Mucosa of descending colon (tissue), 3 donors: ENCODE results near the gene PRKCE. TPM values are rescaled to one million over a fixed set of nuclear protein-coding genes. Genes with fewer than 3 reads are reported as not detected.
A peak's percentile ranks its signal among the peaks of the same experiment; 100 is the strongest.

Experiments
- ATAC-seq: fragments of 200-7000 bp; cut with Tn5 transposase; one replicate; pipeline ENCODE4 v1.9.1; 2020; ENCODE audit warnings: mild to moderate bottlenecking, moderate library complexity
- DNase-seq, 3 donors: peaks; one replicate each; pipeline ENCODE4 v3.0.0-alpha.2; 2020
- H3K36me3 ChIP-seq: fragments of 200-600 bp; one replicate; pipeline ENCODE4 v1.8.0; 2021; ENCODE audit warnings: low read depth, mild to moderate bottlenecking
- H3K4me1 ChIP-seq: fragments of 200-600 bp; one replicate; pipeline ENCODE4 v1.8.0; 2021; ENCODE audit warnings: low read depth, mild to moderate bottlenecking
- H3K4me3 ChIP-seq: fragments of 200-600 bp; one replicate; pipeline ENCODE4 v1.8.0; 2021; ENCODE audit warnings: mild to moderate bottlenecking
- H3K9me3 ChIP-seq: fragments of 200-600 bp; one replicate; pipeline ENCODE4 v1.8.0; 2021; ENCODE audit warnings: mild to moderate bottlenecking
- intact Hi-C, 2 donors: fragments of 100-400 bp; cut with DNase I in 1 of 2; cut with micrococcal nuclease in 1 of 2; formaldehyde crosslinking; loops; one replicate each; pipeline versions ENCODE4 v1.11.0 to v1.11.1; 2022; cut with DNase I, micrococcal nuclease
- total RNA-seq, 3 donors: library from RNA; stranded (reverse); fragmentation: NEBNext Ultra II Directional in 2 of 3; extraction: Animal tissue kit (Norgen Biotek cat#: 25700) in 2 of 3; gene quantifications; one replicate each; pipeline versions ENCODE4 v1.2.1 to v1.2.4, GENCODE V29; 2021 to 2023
- TF ChIP-seq, protein P1 (sequence below): fragments of 200-600 bp; IDR thresholded peaks from one replicate; pipeline ENCODE4 v1.8.0; 2022; ENCODE audit warnings: antibody characterized with exemption, mild to moderate bottlenecking
- donor health status: DM: no; HTN: no; CAD: no; lungs with moderate emphysema.
- donor health status: DM: no; HTN: no; CAD: no.
- donor health status: DM: no; HTN: yes; CAD: no.

PRKCE gene
- total RNA-seq, 3 donors from 2014 or later, result 24.5 to 52.0 (median 32.7) TPM

DNA sequence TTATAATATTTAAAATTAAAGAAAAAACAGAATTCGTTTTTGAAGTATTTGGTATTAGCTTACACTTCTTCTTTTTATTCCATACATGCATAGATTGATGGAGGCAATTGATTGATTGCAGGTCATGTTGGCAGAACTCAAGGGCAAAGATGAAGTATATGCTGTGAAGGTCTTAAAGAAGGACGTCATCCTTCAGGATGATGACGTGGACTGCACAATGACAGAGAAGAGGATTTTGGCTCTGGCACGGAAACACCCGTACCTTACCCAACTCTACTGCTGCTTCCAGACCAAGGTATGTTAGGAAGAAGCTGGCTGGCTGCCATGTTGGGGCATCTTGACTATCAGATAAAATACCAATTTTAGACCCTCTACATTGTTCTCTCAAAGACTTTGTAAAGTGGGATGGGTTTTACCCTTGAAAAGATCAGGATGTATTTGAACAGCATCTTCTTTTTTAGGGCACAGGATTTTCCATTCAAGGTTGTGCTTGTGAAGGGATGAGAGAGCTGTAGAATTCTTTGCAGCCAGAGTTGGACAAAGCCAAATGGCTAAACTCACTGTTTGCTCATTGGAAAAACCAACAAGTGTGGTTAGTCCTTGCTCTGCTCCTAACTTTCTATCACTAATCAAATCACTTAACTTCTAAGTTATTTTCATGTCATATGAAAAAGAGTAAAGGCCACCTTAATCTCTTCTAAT lies 358.9 kb downstream of the PRKCE start:
- TF ChIP-seq, protein P1, sequence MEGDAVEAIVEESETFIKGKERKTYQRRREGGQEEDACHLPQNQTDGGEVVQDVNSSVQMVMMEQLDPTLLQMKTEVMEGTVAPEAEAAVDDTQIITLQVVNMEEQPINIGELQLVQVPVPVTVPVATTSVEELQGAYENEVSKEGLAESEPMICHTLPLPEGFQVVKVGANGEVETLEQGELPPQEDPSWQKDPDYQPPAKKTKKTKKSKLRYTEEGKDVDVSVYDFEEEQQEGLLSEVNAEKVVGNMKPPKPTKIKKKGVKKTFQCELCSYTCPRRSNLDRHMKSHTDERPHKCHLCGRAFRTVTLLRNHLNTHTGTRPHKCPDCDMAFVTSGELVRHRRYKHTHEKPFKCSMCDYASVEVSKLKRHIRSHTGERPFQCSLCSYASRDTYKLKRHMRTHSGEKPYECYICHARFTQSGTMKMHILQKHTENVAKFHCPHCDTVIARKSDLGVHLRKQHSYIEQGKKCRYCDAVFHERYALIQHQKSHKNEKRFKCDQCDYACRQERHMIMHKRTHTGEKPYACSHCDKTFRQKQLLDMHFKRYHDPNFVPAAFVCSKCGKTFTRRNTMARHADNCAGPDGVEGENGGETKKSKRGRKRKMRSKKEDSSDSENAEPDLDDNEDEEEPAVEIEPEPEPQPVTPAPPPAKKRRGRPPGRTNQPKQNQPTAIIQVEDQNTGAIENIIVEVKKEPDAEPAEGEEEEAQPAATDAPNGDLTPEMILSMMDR, result no peak
- Histone ChIP-seq H3K4me3 (no peak overlapping the region), H3K4me1 (no peaks in the 10 kb centered on the region), H3K36me3 (no peaks in the 10 kb centered on the region), H3K9me3 (no peaks in the 10 kb centered on the region)
- intact Hi-C loops, result loop anchor here in 1 of 2 donors (10.0 kb wide), 1 partner anchor 354 kb away; no protein-coding TSS in a partner anchor
- ATAC-seq (no peak), DNase-seq (no peak)

DNA sequence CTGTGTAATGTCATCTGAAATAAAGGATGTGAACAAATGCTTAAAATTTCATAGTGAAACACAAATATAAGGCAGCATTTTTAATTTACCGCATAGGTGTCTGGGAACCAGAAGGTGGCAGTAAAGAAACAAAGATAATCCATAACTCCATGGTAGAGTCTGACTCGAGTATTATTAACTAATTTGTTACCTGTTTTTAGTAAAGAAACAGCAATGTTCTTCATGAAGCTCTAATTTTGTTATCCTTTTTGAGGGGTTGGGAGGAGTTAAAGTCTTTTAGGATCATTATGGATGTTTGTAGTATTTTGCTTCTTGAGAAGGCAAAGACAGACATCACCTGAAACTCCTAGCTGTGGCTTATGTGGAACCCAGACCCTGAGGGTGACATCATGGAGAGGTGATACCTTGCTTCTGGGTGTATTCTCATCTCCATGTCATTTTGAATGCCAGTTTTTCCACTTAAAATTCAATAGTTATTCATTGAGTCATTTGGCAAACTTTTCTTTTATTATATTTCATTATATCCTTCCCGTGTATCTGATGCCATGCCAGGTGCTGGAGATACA lies 359.5 kb downstream of the PRKCE start:
- Histone ChIP-seq H3K9me3 (no peaks in the 10 kb centered on the region), H3K36me3 (no peaks in the 10 kb centered on the region), H3K4me3 (no peak overlapping the region), H3K4me1 (no peaks in the 10 kb centered on the region)
- DNase-seq, result no peak
- ATAC-seq, result peak; percentile 51
- TF ChIP-seq, protein P1, result no peak
- intact Hi-C loops, result loop anchor here in 1 of 2 donors (10.0 kb wide), 1 partner anchor 354 kb away; no protein-coding TSS in a partner anchor

DNA sequence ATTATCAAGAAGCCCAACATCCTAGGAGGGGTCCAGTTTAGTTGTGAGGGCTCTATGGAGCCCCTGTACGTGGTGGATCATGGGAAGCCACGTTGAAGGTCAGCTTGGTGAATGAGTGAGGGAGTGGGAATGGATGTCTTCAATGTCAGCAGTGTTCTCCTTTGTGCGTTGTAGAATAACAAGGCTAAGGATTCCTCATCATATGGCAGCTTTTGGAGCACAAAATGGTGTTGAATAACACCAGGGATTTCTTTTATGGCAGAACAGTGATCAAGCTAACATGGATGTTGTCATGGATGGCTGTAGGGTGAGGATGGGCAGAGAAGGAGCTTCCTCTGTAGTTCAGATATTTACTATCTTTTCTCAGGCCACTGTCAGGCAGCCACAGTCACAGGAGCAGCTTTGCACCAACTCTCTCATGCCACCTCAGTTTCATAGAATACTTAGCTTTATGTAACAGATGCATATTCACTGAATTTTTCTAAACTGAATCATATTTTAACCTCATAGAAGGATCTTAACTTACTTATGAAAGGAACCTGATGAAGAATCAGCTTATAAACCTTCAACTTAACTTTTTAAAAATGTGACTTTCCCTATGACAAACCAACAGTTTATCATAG lies 361.3 kb downstream of the PRKCE start:
- Histone ChIP-seq H3K4me3 (no peak overlapping the region), H3K4me1 (no peaks in the 10 kb centered on the region), H3K9me3 (no peaks in the 10 kb centered on the region), H3K36me3 (no peaks in the 10 kb centered on the region)
- ATAC-seq (no peak), DNase-seq (no peak)
- TF ChIP-seq, protein P1, result no peak
- intact Hi-C loops, result loop anchor here in 1 of 2 donors (10.0 kb wide), 1 partner anchor 352 kb away; no protein-coding TSS in a partner anchor

DNA sequence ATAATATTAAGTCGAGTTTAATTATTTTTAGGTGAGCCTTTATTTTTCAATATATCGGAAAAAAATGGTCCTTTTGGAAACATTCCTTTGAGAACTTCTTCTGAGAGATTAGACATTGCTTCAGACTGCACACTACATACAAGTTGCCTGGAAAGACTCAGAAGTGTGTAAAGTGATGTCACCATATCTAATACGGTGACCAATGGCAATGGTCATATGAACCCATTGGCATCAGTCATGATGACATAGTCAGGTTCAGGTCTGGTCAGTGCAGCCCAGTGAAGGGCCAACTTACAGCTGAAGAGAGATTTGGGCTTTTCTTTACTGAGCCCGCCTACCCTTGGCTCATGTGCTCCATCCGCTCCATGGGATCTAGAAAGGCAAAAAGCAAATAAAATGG lies 362.3 kb downstream of the PRKCE start:
- DNase-seq (no peak), ATAC-seq (no peak)
- TF ChIP-seq, protein P1, result no peak
- Histone ChIP-seq H3K36me3 (no peaks in the 10 kb centered on the region), H3K9me3 (no peaks in the 10 kb centered on the region), H3K4me3 (no peak overlapping the region), H3K4me1 (no peaks in the 10 kb centered on the region)
- intact Hi-C loops, result loop anchor here in 1 of 2 donors (10.0 kb wide), 1 partner anchor 351 kb away; no protein-coding TSS in a partner anchor

DNA sequence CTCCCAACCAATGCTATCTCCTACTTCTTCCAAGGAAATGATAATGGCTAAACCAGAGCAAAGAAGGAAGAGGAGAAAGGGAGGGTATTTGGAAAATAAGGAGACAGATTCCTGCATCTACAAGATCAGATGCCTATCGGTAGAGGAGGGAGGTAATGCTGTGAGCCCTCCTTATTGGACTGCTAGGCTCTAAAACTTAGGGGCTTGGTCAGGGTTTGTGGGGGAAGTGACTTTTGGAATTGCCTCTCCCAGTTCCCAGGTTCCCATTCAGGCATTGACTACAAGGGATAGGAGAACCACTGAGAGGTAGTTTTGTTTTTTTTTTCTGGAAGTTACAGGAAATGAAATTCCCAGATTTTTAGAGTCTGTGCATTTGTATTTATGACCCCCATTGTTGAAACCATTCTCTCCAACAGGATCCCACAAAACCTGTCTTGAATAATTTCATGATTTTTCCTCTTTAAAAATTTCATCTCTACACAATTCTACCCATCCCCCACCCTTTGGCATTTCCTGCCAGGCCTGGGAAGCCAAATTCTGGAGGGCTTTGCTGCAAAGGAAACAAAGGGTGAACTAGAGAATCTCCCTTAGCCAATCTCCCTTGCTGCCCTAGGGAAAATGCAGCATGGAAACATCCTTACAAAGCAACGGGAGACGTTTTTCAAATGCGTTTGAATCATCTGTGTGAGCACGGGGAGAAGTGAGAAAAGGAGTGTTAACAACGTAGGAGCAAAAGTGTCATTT lies 363.6 kb downstream of the PRKCE start:
- Histone ChIP-seq H3K36me3 (no peaks in the 10 kb centered on the region), H3K9me3 (no peaks in the 10 kb centered on the region), H3K4me1 (no peaks in the 10 kb centered on the region), H3K4me3 (no peak overlapping the region)
- intact Hi-C loops, result loop anchor here in 1 of 2 donors (10.0 kb wide), 1 partner anchor 350 kb away; no protein-coding TSS in a partner anchor
- TF ChIP-seq, protein P1, result no peak
- ATAC-seq, result no peak
- DNase-seq, result no peak
